K562 treated with DMSO at 1 percent for 12 hours (cell line): ENCODE results near the gene LPP. TPM values are rescaled to one million over a fixed set of nuclear protein-coding genes. Genes with fewer than 3 reads are reported as not detected.

ENCODE experiments used
- total RNA-seq: library from RNA; unstranded; fragments of 300-600 nt; gene quantifications from 2 replicates; pipeline ENCODE4 v1.2.3, GENCODE V29; 2022; ENCODE audit not compliant: insufficient read depth

The LPP gene, protein sequence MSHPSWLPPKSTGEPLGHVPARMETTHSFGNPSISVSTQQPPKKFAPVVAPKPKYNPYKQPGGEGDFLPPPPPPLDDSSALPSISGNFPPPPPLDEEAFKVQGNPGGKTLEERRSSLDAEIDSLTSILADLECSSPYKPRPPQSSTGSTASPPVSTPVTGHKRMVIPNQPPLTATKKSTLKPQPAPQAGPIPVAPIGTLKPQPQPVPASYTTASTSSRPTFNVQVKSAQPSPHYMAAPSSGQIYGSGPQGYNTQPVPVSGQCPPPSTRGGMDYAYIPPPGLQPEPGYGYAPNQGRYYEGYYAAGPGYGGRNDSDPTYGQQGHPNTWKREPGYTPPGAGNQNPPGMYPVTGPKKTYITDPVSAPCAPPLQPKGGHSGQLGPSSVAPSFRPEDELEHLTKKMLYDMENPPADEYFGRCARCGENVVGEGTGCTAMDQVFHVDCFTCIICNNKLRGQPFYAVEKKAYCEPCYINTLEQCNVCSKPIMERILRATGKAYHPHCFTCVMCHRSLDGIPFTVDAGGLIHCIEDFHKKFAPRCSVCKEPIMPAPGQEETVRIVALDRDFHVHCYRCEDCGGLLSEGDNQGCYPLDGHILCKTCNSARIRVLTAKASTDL
- total RNA-seq: not detected in 2 replicates

DNA sequence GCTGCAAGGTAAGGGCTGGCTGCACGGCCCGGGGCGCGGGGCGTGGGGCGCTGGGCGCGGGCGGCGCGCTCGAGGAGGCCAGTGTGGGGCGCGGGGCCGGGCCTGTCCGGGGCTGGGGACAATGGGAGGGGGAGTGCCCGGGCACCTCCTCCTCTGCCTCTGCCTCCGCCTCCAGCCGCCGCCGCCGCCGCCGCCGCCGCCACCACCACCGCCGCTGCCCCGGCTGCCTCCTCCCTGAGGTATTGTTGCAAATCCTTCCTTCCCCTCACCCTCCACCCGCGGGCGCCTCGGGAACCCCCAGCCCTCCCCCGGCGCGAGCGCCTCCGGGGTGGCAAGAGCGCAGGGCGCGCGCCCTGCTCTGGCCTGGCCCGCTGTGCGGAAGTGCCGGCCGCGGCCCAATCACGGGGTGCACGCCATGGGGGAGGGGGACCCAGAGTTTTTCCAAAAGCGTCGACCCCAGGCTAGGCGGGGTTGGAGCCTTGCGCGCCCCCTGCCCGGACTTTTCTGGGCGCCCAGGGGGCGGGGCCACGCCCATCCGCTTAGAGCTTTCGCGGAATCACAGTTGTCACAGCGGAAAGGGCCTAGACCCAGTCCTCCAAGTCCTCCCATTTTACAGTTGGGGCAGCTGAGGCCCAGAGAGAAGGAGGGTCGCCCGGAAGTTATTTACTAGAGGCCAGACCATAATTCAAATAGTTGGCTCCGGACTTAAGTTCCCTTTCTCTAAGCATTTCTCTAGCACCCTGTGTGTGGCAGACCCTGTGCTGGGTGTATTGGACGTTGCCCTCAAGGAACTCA is at the start of gene LPP:
LPP (plus strand) TSS at position 144 of the 795 bp plus-strand sequence. CDS start 251,964 bp downstream, outside the sequence.

